Neuronal stem cell (in vitro differentiated cells): ENCODE results near the gene PCDH12.

Source experiments
- DNase-seq: peaks from one replicate; pipeline ENCODE4 v3.0.0-alpha.2; 2013; ENCODE audit warnings: low spot score
- H2AFZ ChIP-seq: one replicate; pipeline ENCODE4 v1.6.1; 2013; ENCODE audit warnings: mild to moderate bottlenecking, low read length, inconsistent platforms
- H2AK5ac ChIP-seq: 2 replicates; pipeline ENCODE4 v1.6.1; 2013; ENCODE audit warnings: low read depth, mild to moderate bottlenecking, inconsistent platforms, low read length, moderate library complexity, mixed read lengths
- H2BK120ac ChIP-seq: 2 replicates; pipeline ENCODE4 v1.6.1; 2013; ENCODE audit warnings: low read depth, mild to moderate bottlenecking, inconsistent platforms, low read length, moderate library complexity, mixed read lengths
- H2BK12ac ChIP-seq: one replicate; pipeline ENCODE4 v1.6.1; 2013; ENCODE audit warnings: low read length, inconsistent platforms
- H2BK15ac ChIP-seq: 2 replicates; pipeline ENCODE4 v1.6.1; 2013; ENCODE audit warnings: mild to moderate bottlenecking, low read length, inconsistent platforms, mixed read lengths
- H2BK5ac ChIP-seq: one replicate; pipeline ENCODE4 v1.6.1; 2013; ENCODE audit warnings: inconsistent platforms, mild to moderate bottlenecking, low read length, moderate library complexity
- H3K14ac ChIP-seq: one replicate; pipeline ENCODE4 v1.6.1; 2013; ENCODE audit warnings: low read length, inconsistent platforms
- H3K18ac ChIP-seq: 2 replicates; pipeline ENCODE4 v1.6.1; 2013; ENCODE audit warnings: low read length, inconsistent platforms
- H3K23ac ChIP-seq: 2 replicates; pipeline ENCODE4 v1.6.1; 2013; ENCODE audit warnings: low read depth, mild to moderate bottlenecking, mixed read lengths, low read length, inconsistent platforms; ENCODE audit not compliant: poor library complexity
- H3K27ac ChIP-seq: replicated peaks from 3 replicates; pipeline ENCODE4 v1.5.1; 2013; ENCODE audit warnings: low read length, inconsistent platforms
- H3K27me3 ChIP-seq, 3 experiments: 2 replicates each; pipeline ENCODE4 v1.6.1; 2013; ENCODE audit warnings: low read length in 3 of 3, mild to moderate bottlenecking in 2 of 3, inconsistent platforms in 1 of 3, low read depth in 1 of 3, mixed read lengths in 1 of 3, moderate library complexity in 1 of 3; ENCODE audit not compliant: control insufficient read depth in 3 of 3, insufficient read depth in 3 of 3
- H3K36me3 ChIP-seq, 2 donors: replicated peaks in 1 of 2; 2 replicates each; pipeline ENCODE4 v1.6.1; 2013; ENCODE audit warnings: low read length in 2 of 2; ENCODE audit not compliant: control insufficient read depth in 2 of 2, insufficient read depth in 2 of 2
- H3K4ac ChIP-seq: 2 replicates; pipeline ENCODE4 v1.6.1; 2013; ENCODE audit warnings: inconsistent platforms, mild to moderate bottlenecking, low read length, moderate library complexity
- H3K4me1 ChIP-seq, 2 donors: 1 replicate in 1 of 2; 2 replicates in 1 of 2; pipeline ENCODE4 v1.6.1; 2013; ENCODE audit warnings: low read length in 2 of 2, low read depth in 1 of 2; ENCODE audit not compliant: control insufficient read depth in 2 of 2, insufficient read depth in 1 of 2
- H3K4me2 ChIP-seq: one replicate; pipeline ENCODE4 v1.6.1; 2013; ENCODE audit warnings: mild to moderate bottlenecking, low read length, inconsistent platforms; ENCODE audit not compliant: insufficient read depth, poor library complexity, severe bottlenecking
- H3K4me3 ChIP-seq, 2 donors: 2 replicates each; pipeline ENCODE4 v1.5.1; 2013; ENCODE audit warnings: low read length in 2 of 2, mild to moderate bottlenecking in 2 of 2, inconsistent platforms in 1 of 2, moderate library complexity in 1 of 2
- H3K79me1 ChIP-seq: one replicate; pipeline ENCODE4 v1.6.1; 2013; ENCODE audit warnings: low read depth, mild to moderate bottlenecking, inconsistent platforms, low read length, moderate library complexity
- H3K9ac ChIP-seq: one replicate; pipeline ENCODE4 v1.6.1; 2013; ENCODE audit warnings: mild to moderate bottlenecking, low read depth, low read length, inconsistent platforms; ENCODE audit not compliant: poor library complexity
- H3K9me3 ChIP-seq, 2 donors: replicated peaks in 1 of 2; 2 replicates each; pipeline versions ENCODE3 to v1.6.1; 2013; ENCODE audit warnings: low read length in 2 of 2, mild to moderate bottlenecking in 2 of 2, inconsistent platforms in 1 of 2, low read depth in 1 of 2, mixed read lengths in 1 of 2, moderate library complexity in 1 of 2; ENCODE audit not compliant: control insufficient read depth in 2 of 2, insufficient read depth in 1 of 2
- H4K8ac ChIP-seq: one replicate; pipeline ENCODE4 v1.6.1; 2013; ENCODE audit warnings: low read depth, mild to moderate bottlenecking, inconsistent platforms, low read length, moderate library complexity
- H4K91ac ChIP-seq: one replicate; pipeline ENCODE4 v1.6.1; 2013; ENCODE audit warnings: low read length, low read depth, mild to moderate bottlenecking, inconsistent platforms; ENCODE audit not compliant: poor library complexity
- WGBS, 2 donors: extraction: QIAGEN DNeasy Blood & Tissue Kit; methylation state at CpG; one replicate each; pipeline ENCODE4 v1.1.7; 2013; ENCODE audit warnings: missing lambda C conversion rate in 2 of 2, mixed read lengths in 1 of 2; ENCODE audit not compliant: insufficient read length in 2 of 2, insufficient replicate concordance in 1 of 2; ENCODE audit errors: extremely low coverage in 2 of 2; 5-methylcytosine and 5-hydroxymethylcytosine counted together

PCDH12 gene

GRCh38 chr5:141960449-141961323 is 2.7 kb upstream of the PCDH12 start:
- Histone ChIP-seq H3K4me2 (no peak overlapping the region), H3K23ac (no peak overlapping the region), H3K27me3 (no peaks in the 10 kb centered on the region), H3K4ac (no peak overlapping the region), H2BK5ac (no peak overlapping the region), H2BK12ac (peak overlapping the region; percentile 5), H3K36me3 (no peaks in the 10 kb centered on the region), H2BK120ac (no peak overlapping the region), H3K18ac (peak overlapping the region; percentile 63), H3K9ac (no peak overlapping the region), H3K9me3 (no peaks in the 10 kb centered on the region), H3K79me1 (no peaks in the 10 kb centered on the region), H3K14ac (peak overlapping the region; percentile 65), H3K4me1 (peaks cover 7 to 26% of the 10 kb centered on the region in 2 donors), H3K4me3 (no peak overlapping the region), H2AK5ac (peak overlapping the region; percentile 76), H2BK15ac (no peak overlapping the region), H3K27ac (no peak overlapping the region), H4K8ac (no peak overlapping the region), H2AFZ (peak overlapping the region; percentile 71), H4K91ac (no peak overlapping the region)
- DNase-seq: peak; percentile 89
- no CpG with 5 or more reads among the region's 14 CpGs for WGBS, 2 donors

GRCh38 chr5:141960018-141960417 is 2.0 kb upstream of the PCDH12 start:
- Histone ChIP-seq H3K36me3 (no peaks in the 10 kb centered on the region), H3K23ac (no peak overlapping the region), H3K18ac (peak overlapping the region; percentile 63), H2AK5ac (peak overlapping the region; percentile 76), H2BK5ac (no peak overlapping the region), H2BK12ac (peak overlapping the region; percentile 5), H2AFZ (peak overlapping the region; percentile 42), H2BK15ac (no peak overlapping the region), H4K91ac (no peak overlapping the region), H3K9me3 (no peaks in the 10 kb centered on the region), H3K27ac (no peak overlapping the region), H3K27me3 (no peaks in the 10 kb centered on the region), H3K9ac (peak overlapping the region; percentile 21), H3K4me3 (no peak overlapping the region), H3K4me2 (no peak overlapping the region), H3K4me1 (peaks cover 7 to 26% of the 10 kb centered on the region in 2 donors), H4K8ac (no peak overlapping the region), H2BK120ac (no peak overlapping the region), H3K79me1 (no peaks in the 10 kb centered on the region), H3K14ac (peak overlapping the region; percentile 65), H3K4ac (no peak overlapping the region)
- WGBS, 2 donors: no CpG with 5 or more reads among the region's 10 CpGs
- DNase-seq: no peak

DNA sequence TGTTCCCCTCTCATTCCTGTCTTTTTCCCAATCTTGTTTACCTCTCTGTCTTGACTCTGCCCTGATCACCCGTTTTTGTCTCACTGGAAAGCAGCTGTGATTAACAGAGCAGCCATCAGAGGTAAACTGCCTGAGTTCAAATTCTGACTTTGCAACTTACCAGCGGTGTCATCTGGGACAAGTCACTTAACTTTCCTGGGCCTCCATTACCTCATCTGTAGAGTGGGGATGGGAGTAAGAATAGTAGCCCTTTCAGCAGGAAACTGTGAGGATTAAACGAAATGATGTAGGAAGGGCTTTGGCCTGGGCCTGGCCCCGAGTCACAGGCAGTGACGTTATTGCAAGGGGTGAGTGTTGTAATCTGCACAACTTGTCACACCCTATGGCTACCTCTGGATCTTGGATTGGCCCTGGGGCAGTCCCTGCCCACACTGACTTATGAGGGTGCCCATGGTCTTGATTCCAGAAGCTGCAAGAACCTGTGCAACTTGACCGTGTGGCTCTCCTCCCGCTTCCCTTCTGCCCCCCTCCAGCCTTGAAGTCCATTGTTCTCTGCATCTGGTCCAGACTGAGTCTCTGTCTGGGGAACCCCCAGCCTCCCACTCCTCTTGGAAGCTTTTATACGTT is 657 bp upstream of the PCDH12 start:
- Histone ChIP-seq H3K27me3 (no peaks in the 10 kb centered on the region), H3K36me3 (no peaks in the 10 kb centered on the region), H2BK12ac (no peak overlapping the region), H3K9me3 (no peaks in the 10 kb centered on the region), H3K23ac (no peak overlapping the region), H3K14ac (no peak overlapping the region), H3K18ac (no peak overlapping the region), H2AFZ (peak overlapping the region; percentile 75), H2AK5ac (no peak overlapping the region), H3K4ac (no peak overlapping the region), H4K8ac (no peak overlapping the region), H3K9ac (no peak overlapping the region), H3K4me3 (no peak overlapping the region), H3K4me2 (no peak overlapping the region), H3K4me1 (peaks cover 7 to 26% of the 10 kb centered on the region in 2 donors), H4K91ac (no peak overlapping the region), H3K79me1 (no peaks in the 10 kb centered on the region), H3K27ac (no peak overlapping the region), H2BK120ac (no peak overlapping the region), H2BK5ac (no peak overlapping the region), H2BK15ac (no peak overlapping the region)
- DNase-seq: no peak
- WGBS, 2 donors: no CpG with 5 or more reads among the region's 8 CpGs

- DNase-seq: no peak
Observed at GRCh38 chr5:141957367-141957996, 520 bp downstream of the PCDH12 start.

More at GRCh38 chr5:141957367-141957996, 520 bp downstream of the PCDH12 start:
- Histone ChIP-seq H2BK15ac (no peak overlapping the region), H3K27me3 (no peaks in the 10 kb centered on the region), H3K4me2 (no peak overlapping the region), H3K36me3 (no peaks in the 10 kb centered on the region), H3K23ac (no peak overlapping the region), H3K79me1 (no peaks in the 10 kb centered on the region), H3K14ac (no peak overlapping the region), H2AFZ (peak overlapping the region; percentile 75), H3K9ac (no peak overlapping the region), H3K27ac (no peak overlapping the region), H3K18ac (no peak overlapping the region), H3K4me3 (no peak overlapping the region), H4K91ac (no peak overlapping the region), H2AK5ac (no peak overlapping the region), H2BK5ac (no peak overlapping the region), H3K4ac (no peak overlapping the region), H2BK12ac (no peak overlapping the region), H2BK120ac (no peak overlapping the region), H3K9me3 (no peaks in the 10 kb centered on the region), H4K8ac (no peak overlapping the region), H3K4me1 (peaks cover 7 to 26% of the 10 kb centered on the region in 2 donors)
- WGBS, 2 donors: no CpG with 5 or more reads among the region's 16 CpGs
